C4-2B (cell line): ENCODE results near the gene FHAD1.

Experiments used
- ZFX ChIP-seq: fragments of 450-650 bp; IDR thresholded peaks from 2 replicates; pipeline ENCODE4 v1.6.1; 2017
- TF ChIP-seq, protein P1 (sequence below): fragments of 450-650 bp; conservative IDR thresholded peaks from 2 replicates; pipeline ENCODE4 v1.5.1; 2017; ENCODE audit warnings: mild to moderate bottlenecking

DNA sequence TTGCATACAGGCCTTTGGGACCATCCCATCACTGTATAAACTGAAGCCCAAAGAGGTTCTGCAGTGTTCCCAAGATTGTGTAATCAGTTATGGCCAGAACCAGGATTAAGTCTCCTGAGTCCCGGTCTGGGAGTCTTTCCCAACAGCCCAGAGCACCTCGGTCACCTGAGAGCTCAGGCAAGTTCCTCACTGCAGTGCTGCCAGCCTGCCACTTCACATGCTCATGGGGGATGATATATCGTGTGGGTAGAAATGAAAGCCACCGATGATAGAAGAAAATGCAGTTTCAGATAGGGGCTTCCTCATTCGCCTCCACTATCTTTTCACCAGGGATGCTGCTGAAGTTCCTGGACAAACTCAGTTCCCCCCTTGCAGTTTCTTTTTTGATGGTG lies 30.4 kb downstream of the FHAD1 start:
- TF ChIP-seq, protein P1, sequence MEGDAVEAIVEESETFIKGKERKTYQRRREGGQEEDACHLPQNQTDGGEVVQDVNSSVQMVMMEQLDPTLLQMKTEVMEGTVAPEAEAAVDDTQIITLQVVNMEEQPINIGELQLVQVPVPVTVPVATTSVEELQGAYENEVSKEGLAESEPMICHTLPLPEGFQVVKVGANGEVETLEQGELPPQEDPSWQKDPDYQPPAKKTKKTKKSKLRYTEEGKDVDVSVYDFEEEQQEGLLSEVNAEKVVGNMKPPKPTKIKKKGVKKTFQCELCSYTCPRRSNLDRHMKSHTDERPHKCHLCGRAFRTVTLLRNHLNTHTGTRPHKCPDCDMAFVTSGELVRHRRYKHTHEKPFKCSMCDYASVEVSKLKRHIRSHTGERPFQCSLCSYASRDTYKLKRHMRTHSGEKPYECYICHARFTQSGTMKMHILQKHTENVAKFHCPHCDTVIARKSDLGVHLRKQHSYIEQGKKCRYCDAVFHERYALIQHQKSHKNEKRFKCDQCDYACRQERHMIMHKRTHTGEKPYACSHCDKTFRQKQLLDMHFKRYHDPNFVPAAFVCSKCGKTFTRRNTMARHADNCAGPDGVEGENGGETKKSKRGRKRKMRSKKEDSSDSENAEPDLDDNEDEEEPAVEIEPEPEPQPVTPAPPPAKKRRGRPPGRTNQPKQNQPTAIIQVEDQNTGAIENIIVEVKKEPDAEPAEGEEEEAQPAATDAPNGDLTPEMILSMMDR = no peak
- TF ChIP-seq ZFX = no peak
